ENCODE data around the gene PKNOX1. TPM values are rescaled to one million over a fixed set of nuclear protein-coding genes. Genes with fewer than 3 reads are reported as not detected.
"Not testable (repeated sequence)": the region's sequence is repeated elsewhere in the genome, so short reads cannot be mapped to it uniquely, and the experiment has no call there.

PKNOX1 gene
- total and polyA plus RNA-seq, 3 donors from 2014 or later = 22.1 to 82.5 (median 38.8) TPM

GRCh38 chr21:43001316-43001715 is 27.0 kb downstream of the PKNOX1 start:
- Histone ChIP-seq H3K9me3 (no peaks in the 10 kb centered on the region), H3K4me1 (peaks cover 11% of the 10 kb centered on the region), H3K27me3 (no peaks in the 10 kb centered on the region), H3K4me3 (no peak overlapping the region), H3K36me3 (ENCODE audit: low read depth, missing control alignments) (no peaks in the 10 kb centered on the region), H3K27ac (peak overlapping the region; percentile 68 to 78)
- no peak for TF ChIP-seq POLR2A (IDR thresholded peaks at IDR 0.05)
- TF ChIP-seq, protein P1, sequence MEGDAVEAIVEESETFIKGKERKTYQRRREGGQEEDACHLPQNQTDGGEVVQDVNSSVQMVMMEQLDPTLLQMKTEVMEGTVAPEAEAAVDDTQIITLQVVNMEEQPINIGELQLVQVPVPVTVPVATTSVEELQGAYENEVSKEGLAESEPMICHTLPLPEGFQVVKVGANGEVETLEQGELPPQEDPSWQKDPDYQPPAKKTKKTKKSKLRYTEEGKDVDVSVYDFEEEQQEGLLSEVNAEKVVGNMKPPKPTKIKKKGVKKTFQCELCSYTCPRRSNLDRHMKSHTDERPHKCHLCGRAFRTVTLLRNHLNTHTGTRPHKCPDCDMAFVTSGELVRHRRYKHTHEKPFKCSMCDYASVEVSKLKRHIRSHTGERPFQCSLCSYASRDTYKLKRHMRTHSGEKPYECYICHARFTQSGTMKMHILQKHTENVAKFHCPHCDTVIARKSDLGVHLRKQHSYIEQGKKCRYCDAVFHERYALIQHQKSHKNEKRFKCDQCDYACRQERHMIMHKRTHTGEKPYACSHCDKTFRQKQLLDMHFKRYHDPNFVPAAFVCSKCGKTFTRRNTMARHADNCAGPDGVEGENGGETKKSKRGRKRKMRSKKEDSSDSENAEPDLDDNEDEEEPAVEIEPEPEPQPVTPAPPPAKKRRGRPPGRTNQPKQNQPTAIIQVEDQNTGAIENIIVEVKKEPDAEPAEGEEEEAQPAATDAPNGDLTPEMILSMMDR (IDR thresholded peaks at IDR 0.05) = no peak
- peak; percentile 69 for DNase-seq
- intact Hi-C loops (cut with DNase I; ENCODE audit: low total_unique reads) = no loop called here
- 39 to 47% methylated on average over 4 of the region's 4 CpGs for WGBS, 2 donors

DNA sequence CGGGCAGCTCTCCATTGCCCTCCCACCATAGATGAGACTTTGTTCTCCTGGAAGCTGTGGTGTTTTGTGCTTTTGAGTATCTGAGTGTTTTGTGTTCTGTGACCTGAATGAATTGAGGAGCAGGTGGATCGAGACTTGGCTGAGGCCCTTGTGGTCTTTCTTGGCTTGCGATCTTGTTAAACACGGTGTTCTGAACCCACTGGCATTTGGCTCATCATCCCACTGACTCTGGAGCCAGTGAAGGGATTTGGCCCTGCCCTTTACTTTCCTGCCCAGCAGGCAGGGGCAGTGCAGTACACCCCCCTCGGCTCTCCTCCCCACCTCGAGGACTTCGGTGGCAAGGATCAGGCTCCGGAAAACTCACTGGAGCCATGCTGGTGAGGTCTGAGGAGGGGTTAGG is 30.6 kb downstream of the PKNOX1 start:
- Histone ChIP-seq H3K27ac (no peak overlapping the region), H3K4me3 (no peak overlapping the region), H3K36me3 (ENCODE audit: low read depth, missing control alignments) (no peaks in the 10 kb centered on the region), H3K27me3 (no peaks in the 10 kb centered on the region), H3K4me1 (peaks cover 12% of the 10 kb centered on the region), H3K9me3 (no peaks in the 10 kb centered on the region)
- WGBS, 2 donors = 72 to 79% methylated on average over 5 to 8 of the region's 8 CpGs
- DNase-seq = no peak
- intact Hi-C loops (cut with DNase I; ENCODE audit: low total_unique reads) = no loop called here
- TF ChIP-seq POLR2A (IDR thresholded peaks at IDR 0.05) = no peak
- TF ChIP-seq, protein P1 (IDR thresholded peaks at IDR 0.05) = no peak

DNA sequence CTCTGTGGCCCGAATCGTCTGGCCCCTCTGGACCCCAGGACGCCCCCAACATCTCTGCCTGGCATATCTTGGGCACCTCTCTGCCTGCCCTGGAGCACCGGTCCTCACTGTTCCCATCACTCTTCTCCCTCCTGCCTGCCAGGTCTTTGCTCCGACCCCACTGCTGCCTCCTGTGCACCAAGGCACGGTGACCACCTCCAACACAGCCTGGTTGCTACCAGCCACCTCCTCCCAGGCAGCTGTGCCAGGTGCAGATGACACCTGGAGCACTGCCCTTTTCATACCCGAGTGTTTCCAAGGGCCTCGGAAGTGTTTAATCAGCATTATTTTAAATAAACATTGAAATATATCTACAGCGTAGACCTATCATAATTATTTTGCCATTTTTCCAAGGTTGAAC is 31.3 kb downstream of the PKNOX1 start:
- TF ChIP-seq, protein P1 (IDR thresholded peaks at IDR 0.05) = no peak
- TF ChIP-seq POLR2A (IDR thresholded peaks at IDR 0.05) = no peak
- Histone ChIP-seq H3K9me3 (no peaks in the 10 kb centered on the region), H3K27ac (no peak overlapping the region), H3K27me3 (no peaks in the 10 kb centered on the region), H3K4me1 (peaks cover 10% of the 10 kb centered on the region), H3K4me3 (no peak overlapping the region), H3K36me3 (ENCODE audit: low read depth, missing control alignments) (no peaks in the 10 kb centered on the region)
- WGBS, 2 donors = 79 to 82% methylated on average over 9 of the region's 9 CpGs
- intact Hi-C loops (cut with DNase I; ENCODE audit: low total_unique reads) = no loop called here
- no peak for DNase-seq

DNA sequence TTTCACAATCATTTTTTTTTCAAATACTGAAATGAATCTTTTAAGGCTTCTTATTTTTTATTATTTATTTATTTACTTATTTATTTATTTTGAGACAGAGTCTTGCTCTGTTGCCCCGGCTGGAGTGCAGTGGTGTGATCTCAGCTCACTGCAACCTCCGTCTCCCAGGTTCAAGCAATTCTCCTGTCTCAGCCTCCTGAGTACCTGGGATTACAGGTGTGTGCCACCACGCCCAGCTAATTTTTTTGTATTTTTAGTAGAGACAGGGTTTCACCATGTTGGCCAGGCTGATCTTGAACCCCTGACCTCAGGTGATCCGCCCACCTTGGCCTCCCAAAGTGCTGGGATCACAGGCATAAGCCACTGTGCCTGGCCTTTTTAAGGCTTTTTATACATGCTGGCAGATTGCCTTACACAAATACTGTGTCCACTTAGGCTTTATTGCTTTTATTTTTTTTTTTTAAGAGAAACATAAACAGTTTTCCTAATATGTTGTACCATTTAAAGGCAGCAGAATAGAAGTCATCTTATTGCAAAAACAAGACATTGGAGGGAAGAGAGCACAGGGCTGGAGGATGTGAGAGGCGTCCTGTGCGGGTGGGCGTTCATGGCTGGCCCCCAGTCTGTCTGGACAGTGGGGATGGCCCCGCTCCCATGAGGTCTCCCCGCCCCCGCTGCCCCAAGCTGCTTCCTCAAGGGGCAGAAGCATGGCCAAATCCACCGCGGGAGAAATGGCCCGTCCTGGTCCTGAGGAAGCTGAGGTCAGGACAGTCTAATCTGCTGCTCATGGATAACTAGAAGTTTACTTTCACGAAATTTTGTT is 31.9 kb downstream of the PKNOX1 start:
- H3K27me3 ChIP-seq; H3K9me3 ChIP-seq; intact Hi-C loops (cut with DNase I; ENCODE audit: low total_unique reads); H3K4me1 ChIP-seq; H3K36me3 ChIP-seq (ENCODE audit: low read depth, missing control alignments); H3K4me3 ChIP-seq: not testable (repeated sequence)
- WGBS, 2 donors = 65% methylated on average over 14 of the region's 14 CpGs
- peak overlapping the region in 1 of 2 donors; percentile 11 for H3K27ac ChIP-seq
- DNase-seq = peak; percentile 41

DNA sequence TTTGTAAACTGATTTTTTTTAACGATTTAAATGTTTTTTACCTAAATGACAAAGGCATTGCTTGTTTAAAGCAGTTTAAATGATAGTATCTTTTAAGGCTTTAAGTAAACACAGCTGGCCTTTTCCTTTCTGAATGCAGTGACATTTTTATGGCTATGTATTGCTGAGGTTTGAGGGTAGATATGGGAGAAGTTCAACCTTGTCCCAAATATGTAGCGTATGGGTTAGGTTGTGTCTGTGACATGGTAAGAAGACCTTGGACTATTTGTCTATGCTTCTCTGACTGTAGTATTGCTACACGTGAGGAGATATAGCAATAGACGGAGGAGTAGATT is 32.5 kb downstream of the PKNOX1 start:
- Histone ChIP-seq H3K9me3 (no peaks in the 10 kb centered on the region), H3K36me3 (ENCODE audit: low read depth, missing control alignments) (no peaks in the 10 kb centered on the region), H3K4me3 (no peak overlapping the region), H3K4me1 (peaks cover 3% of the 10 kb centered on the region), H3K27me3 (no peaks in the 10 kb centered on the region), H3K27ac (peak overlapping the region in 1 of 2 donors; percentile 11)
- no peak for DNase-seq
- TF ChIP-seq, protein P1 (IDR thresholded peaks at IDR 0.05) = no peak
- no peak for TF ChIP-seq POLR2A (IDR thresholded peaks at IDR 0.05)
- 61 to 71% methylated on average over 4 of the region's 4 CpGs for WGBS, 2 donors
- intact Hi-C loops (cut with DNase I; ENCODE audit: low total_unique reads) = no loop called here
